ENCODE measurements around the gene TYK2.
"Not testable (repeated sequence)": the region's sequence is repeated elsewhere in the genome, so short reads cannot be mapped to it uniquely, and the experiment has no call there.

Gene TYK2

GRCh38 chr19:10368101-10368803, 12.1 kb downstream of the TYK2 start:
- no peak for DNase-seq

- not testable (repeated sequence) for DNase-seq
Measured at GRCh38 chr19:10366950-10367512, 13.3 kb downstream of the TYK2 start.

GRCh38 chr19:10365518-10365917, 14.9 kb downstream of the TYK2 start:
- no peak for DNase-seq

- no peak for DNase-seq
Measured at GRCh38 chr19:10364644-10365043, 15.7 kb downstream of the TYK2 start.

- no peak for DNase-seq
Measured at GRCh38 chr19:10363789-10364281, 16.5 kb downstream of the TYK2 start.

- no peak for DNase-seq
Measured at GRCh38 chr19:10362259-10362658, 18.1 kb downstream of the TYK2 start.

GRCh38 chr19:10361569-10362011, 18.8 kb downstream of the TYK2 start:
- no peak for DNase-seq

GRCh38 chr19:10356431-10356830, 23.9 kb downstream of the TYK2 start:
- DNase-seq = no peak

- peak; percentile 28 to 30 for DNase-seq
Measured at GRCh38 chr19:10353793-10354391, 26.5 kb downstream of the TYK2 start.

GRCh38 chr19:10352764-10353671, 27.4 kb downstream of the TYK2 start:
- no peak for DNase-seq

GRCh38 chr19:10346509-10346908, 33.9 kb downstream of the TYK2 start:
- DNase-seq = no peak

GRCh38 chr19:10344780-10345179, 35.6 kb downstream of the TYK2 start:
- DNase-seq = no peak

- DNase-seq = no peak
Measured at GRCh38 chr19:10343495-10343894, 36.9 kb downstream of the TYK2 start.

- no peak for DNase-seq
Measured at GRCh38 chr19:10339977-10340376, 40.4 kb downstream of the TYK2 start.

GRCh38 chr19:10339380-10339960, 40.9 kb downstream of the TYK2 start, which contains the start of gene ICAM3:
Gene ICAM3, minus strand, starts transcription at chr19:10339624. Its CDS starts 10 bp downstream, at chr19:10339614.
- peak; percentile 46 to 58 for DNase-seq

- DNase-seq = no peak
Measured at GRCh38 chr19:10338940-10339339, 41.4 kb downstream of the TYK2 start.

GRCh38 chr19:10336725-10337124, 43.6 kb downstream of the TYK2 start:
- DNase-seq = not testable (repeated sequence)

GRCh38 chr19:10335352-10335985, 44.9 kb downstream of the TYK2 start:
- no peak for DNase-seq

- DNase-seq = peak; percentile 24 to 27
Measured at GRCh38 chr19:10334588-10335351, 45.6 kb downstream of the TYK2 start.

GRCh38 chr19:10333758-10334587, 46.4 kb downstream of the TYK2 start:
- DNase-seq = no peak
